Tibial artery (tissue), 4 donors: Measurements from ENCODE around the gene AGMO.

Experiments used
- DNase-seq, 2 donors: peaks; one replicate each; pipeline ENCODE4 v3.0.0-alpha.2; 2019
- H3K27ac ChIP-seq, 2 donors: fragments of 200-600 bp; sonication (generic) in 1 of 2; 1 replicate in 1 of 2; 2 replicates in 1 of 2; pipeline ENCODE4 v1.5.1; 2018 to 2019; ENCODE audit warnings: mild to moderate bottlenecking in 1 of 2
- H3K27me3 ChIP-seq, 2 donors: fragments of 200-600 bp; sonication (generic) in 1 of 2; one replicate each; pipeline versions ENCODE4 v1.5.1 to v1.6.0; 2016 to 2019
- H3K36me3 ChIP-seq, 3 donors: fragments of 200-600 bp; sonication (generic) in 2 of 3; one replicate each; pipeline ENCODE4 v1.5.1; 2016 to 2019; ENCODE audit warnings: mild to moderate bottlenecking in 2 of 3
- H3K4me1 ChIP-seq, 4 donors: fragments of 200-600 bp; sonication (generic) in 2 of 4; 1 replicate in 3 of 4; 2 replicates in 1 of 4; pipeline ENCODE4 v1.5.1; 2016 to 2019
- H3K4me3 ChIP-seq, 2 donors: fragments of 200-600 bp; sonication (generic) in 1 of 2; 1 replicate in 1 of 2; 2 replicates in 1 of 2; pipeline ENCODE4 v1.5.1; 2018 to 2019; ENCODE audit warnings: mild to moderate bottlenecking in 2 of 2
- H3K9me3 ChIP-seq, 3 donors: fragments of 200-600 bp; sonication (generic) in 1 of 3; one replicate each; pipeline ENCODE4 v1.5.1; 2016 to 2019
- CTCF ChIP-seq, 2 experiments: fragments of 200-600 bp in 1 of 2; fragments of 450-650 bp in 1 of 2; IDR thresholded peaks; one replicate each; pipeline ENCODE4 v1.5.1; 2017 to 2019; ENCODE audit warnings: antibody characterized with exemption in 2 of 2, mild to moderate bottlenecking in 1 of 2, moderate library complexity in 1 of 2
- intact Hi-C: fragments of 100-400 bp; cut with DNase I; formaldehyde crosslinking; loops from one replicate; pipeline ENCODE4 v1.15.0; 2023; ENCODE audit warnings: low total_unique reads

AGMO gene

GRCh38 chr7:15515252-15515651 lies 46.6 kb downstream of the AGMO start:
- no peak for TF ChIP-seq CTCF (IDR thresholded peaks at IDR 0.05)
- Histone ChIP-seq H3K36me3 (no peaks in the 10 kb centered on the region), H3K4me3 (no peak overlapping the region), H3K27ac (peak overlapping the region in 1 of 2 donors; percentile 12), H3K27me3 (no peaks in the 10 kb centered on the region), H3K9me3 (peaks cover 0 to 3% (median 0%) of the 10 kb centered on the region in 3 donors), H3K4me1 (peaks cover 0 to 4% (median 0%) of the 10 kb centered on the region in 4 donors)
- intact Hi-C loops: no loop called here
- no peak for DNase-seq

GRCh38 chr7:15508258-15508657 lies 53.6 kb downstream of the AGMO start:
- no peak overlapping the region for H3K27ac ChIP-seq
- no peak for DNase-seq
- H3K36me3 ChIP-seq: no peaks in the 10 kb centered on the region
- intact Hi-C loops: no loop called here
- no peaks in the 10 kb centered on the region for H3K4me1 ChIP-seq
- no peak for TF ChIP-seq CTCF (IDR thresholded peaks at IDR 0.05)
- no peaks in the 10 kb centered on the region for H3K27me3 ChIP-seq
- no peaks in the 10 kb centered on the region for H3K9me3 ChIP-seq
- no peak overlapping the region for H3K4me3 ChIP-seq

GRCh38 chr7:15507708-15508107 lies 54.1 kb downstream of the AGMO start:
- intact Hi-C loops: no loop called here
- Histone ChIP-seq H3K9me3 (no peaks in the 10 kb centered on the region), H3K36me3 (no peaks in the 10 kb centered on the region), H3K4me1 (no peaks in the 10 kb centered on the region), H3K4me3 (no peak overlapping the region), H3K27me3 (no peaks in the 10 kb centered on the region), H3K27ac (no peak overlapping the region)
- no peak for TF ChIP-seq CTCF (IDR thresholded peaks at IDR 0.05)
- DNase-seq: no peak

GRCh38 chr7:15507171-15507570 lies 54.6 kb downstream of the AGMO start:
- H3K36me3 ChIP-seq: no peaks in the 10 kb centered on the region
- TF ChIP-seq CTCF (IDR thresholded peaks at IDR 0.05): no peak
- H3K9me3 ChIP-seq: no peaks in the 10 kb centered on the region
- H3K4me3 ChIP-seq: no peak overlapping the region
- no peak for DNase-seq
- H3K27ac ChIP-seq: no peak overlapping the region
- no peaks in the 10 kb centered on the region for H3K27me3 ChIP-seq
- intact Hi-C loops: no loop called here
- no peaks in the 10 kb centered on the region for H3K4me1 ChIP-seq

GRCh38 chr7:15505761-15506160 lies 56.1 kb downstream of the AGMO start:
- Histone ChIP-seq H3K36me3 (no peaks in the 10 kb centered on the region), H3K9me3 (no peaks in the 10 kb centered on the region)

More at GRCh38 chr7:15505761-15506160, 56.1 kb downstream of the AGMO start:
- Histone ChIP-seq H3K27ac (no peak overlapping the region), H3K27me3 (no peaks in the 10 kb centered on the region), H3K4me1 (no peaks in the 10 kb centered on the region), H3K4me3 (no peak overlapping the region)
- no peak for DNase-seq
- no peak for TF ChIP-seq CTCF (IDR thresholded peaks at IDR 0.05)
- intact Hi-C loops: no loop called here
